Tongue (tissue), 3 donors: ENCODE measurements around the gene RADX. TPM values are rescaled to one million over a fixed set of nuclear protein-coding genes. Genes with fewer than 3 reads are reported as not detected.

Experiments used
- DNase-seq: peaks from one replicate; pipeline ENCODE4 v3.0.0-alpha.2; 2015
- small RNA-seq: library from RNA; depleted of rRNA; stranded (forward); fragments of <200 nt; gene quantifications from one replicate; pipeline ENCODE3, GENCODE V24; 2014; ENCODE audit warnings: low replicate concordance
- total RNA-seq: library from RNA; depleted of rRNA; stranded (reverse); fragments of >200 nt; gene quantifications from one replicate; pipeline ENCODE4 v1.2.3, GENCODE V29; 2014

Gene RADX
- total RNA-seq, 1 donor from 2014 or later: 4.0 TPM

DNA sequence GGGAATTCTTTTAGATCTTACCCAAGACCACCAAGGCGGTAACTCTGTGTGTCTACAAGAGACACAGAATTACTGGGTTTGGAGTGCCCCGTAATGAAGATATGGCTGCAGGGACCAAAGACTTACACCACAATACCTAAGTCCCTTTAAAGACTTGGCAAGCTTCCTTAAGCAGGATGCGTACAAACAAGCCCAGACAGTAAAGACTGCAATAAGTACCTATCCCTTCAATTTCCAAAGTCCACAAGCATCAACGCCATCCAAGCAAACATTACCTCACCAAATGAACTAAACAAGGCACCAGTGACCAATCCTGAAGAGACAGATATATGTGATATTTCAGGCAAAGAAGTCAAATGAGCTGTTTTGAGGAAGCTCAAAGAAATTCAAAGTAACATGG lies 72.4 kb downstream of the RADX start:
- no peak for DNase-seq

- DNase-seq: no peak
Observed at GRCh38 chrX:106692425-106693065, 80.8 kb downstream of the RADX start.

DNA sequence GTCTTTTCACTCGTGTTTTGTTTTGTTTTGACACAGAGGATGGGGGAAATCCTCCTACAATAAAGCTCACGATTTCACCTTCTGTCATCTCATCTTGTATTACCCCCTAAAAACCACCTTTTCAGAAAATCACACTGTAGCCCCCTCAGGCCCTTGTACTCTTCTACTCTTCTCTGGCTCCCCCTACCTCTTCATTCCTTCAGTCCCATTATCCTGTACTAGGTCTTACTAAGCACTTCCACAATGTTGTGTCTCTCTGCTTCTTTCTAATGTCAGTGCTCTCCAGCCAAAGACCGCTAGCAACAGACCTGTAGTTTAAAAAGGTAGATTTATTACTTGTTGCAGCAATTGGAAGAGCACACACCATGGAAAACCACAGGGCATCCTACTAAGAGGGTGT lies 84.7 kb downstream of the RADX start:
- DNase-seq: no peak

- no peak for DNase-seq
Observed at GRCh38 chrX:106698693-106699092, 86.9 kb downstream of the RADX start.

GRCh38 chrX:106702636-106703035 lies 90.9 kb downstream of the RADX start:
- no peak for DNase-seq

- no peak for DNase-seq
Observed at GRCh38 chrX:106706466-106706865, 94.7 kb downstream of the RADX start.

- peak; percentile 5 for DNase-seq
Observed at GRCh38 chrX:106707771-106708454, 96.1 kb downstream of the RADX start.

- DNase-seq: no peak
Observed at GRCh38 chrX:106710771-106711170, 99.0 kb downstream of the RADX start.

- DNase-seq: no peak
Observed at GRCh38 chrX:106711375-106711774, 99.6 kb downstream of the RADX start.

GRCh38 chrX:106716004-106716403 lies 104.2 kb downstream of the RADX start:
- DNase-seq: no peak

- DNase-seq: no peak
Observed at GRCh38 chrX:106716463-106716862, 104.7 kb downstream of the RADX start.

GRCh38 chrX:106718709-106719108 lies 106.9 kb downstream of the RADX start:
- DNase-seq: no peak

GRCh38 chrX:106725931-106726330 lies 114.2 kb downstream of the RADX start:
- DNase-seq: no peak

- peak; percentile 27 for DNase-seq
Observed at GRCh38 chrX:106726485-106727437, 115.0 kb downstream of the RADX start, which contains the start of gene RNF128. Gene RNF128 (plus strand): TSS chrX:106726701. CDS start chrX:106726914, 213 bp downstream.

DNA sequence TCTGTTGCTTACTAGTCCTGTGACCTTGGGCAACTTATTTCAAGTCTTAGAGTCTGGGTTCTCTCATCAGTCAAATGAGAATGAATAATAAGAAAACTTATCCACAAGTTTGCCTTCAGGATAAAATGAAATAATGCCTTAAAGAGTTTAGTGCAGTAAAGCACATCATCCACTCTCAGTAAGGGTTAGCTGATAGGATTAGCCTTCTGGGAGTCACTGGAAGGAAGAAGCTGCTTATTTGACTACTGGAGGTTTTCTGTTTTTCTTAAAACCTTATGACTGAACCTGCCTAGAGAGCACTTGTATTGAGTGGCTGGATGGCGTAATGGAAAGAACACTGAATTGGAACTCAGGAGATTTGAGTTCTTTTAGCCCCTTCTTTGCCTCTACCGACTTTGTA lies 116.6 kb downstream of the RADX start:
- DNase-seq: no peak

Small RNAs within 50 kb of the gene (small RNA-seq; reads per million reads assigned to genes)
- gene AL590808.1 (not detected), gene MIR548AN (not detected)

Other genes with a start within 250 kb of the RADX start
- 4.4 TPM for gene RNF128, start 114.7 kb downstream of the RADX start, total RNA-seq
- gene TBC1D8B, start 190.7 kb downstream of the RADX start, total RNA-seq: 13.0 TPM